GM21423 (cell line): Measurements from ENCODE around the gene CTRB1.

Experiments used
- ATAC-seq: cut with Tn5 transposase; IDR thresholded peaks from one replicate; pipeline ENCODE4 v1.9.1; 2021; ENCODE audit warnings: mild to moderate bottlenecking, moderate library complexity; ENCODE audit not compliant: unreplicated experiment

The CTRB1 gene

GRCh38 chr16:75251280-75252048 is 32.7 kb downstream of the CTRB1 start, which contains the start of gene BCAR1:
TSS of gene BCAR1 (minus strand) at chr16:75251624. CDS start at chr16:75251482, 142 bp downstream.
- ATAC-seq: peak; percentile 75

- ATAC-seq: no peak
Measured at GRCh38 chr16:75252049-75252864, 33.5 kb downstream of the CTRB1 start.

DNA sequence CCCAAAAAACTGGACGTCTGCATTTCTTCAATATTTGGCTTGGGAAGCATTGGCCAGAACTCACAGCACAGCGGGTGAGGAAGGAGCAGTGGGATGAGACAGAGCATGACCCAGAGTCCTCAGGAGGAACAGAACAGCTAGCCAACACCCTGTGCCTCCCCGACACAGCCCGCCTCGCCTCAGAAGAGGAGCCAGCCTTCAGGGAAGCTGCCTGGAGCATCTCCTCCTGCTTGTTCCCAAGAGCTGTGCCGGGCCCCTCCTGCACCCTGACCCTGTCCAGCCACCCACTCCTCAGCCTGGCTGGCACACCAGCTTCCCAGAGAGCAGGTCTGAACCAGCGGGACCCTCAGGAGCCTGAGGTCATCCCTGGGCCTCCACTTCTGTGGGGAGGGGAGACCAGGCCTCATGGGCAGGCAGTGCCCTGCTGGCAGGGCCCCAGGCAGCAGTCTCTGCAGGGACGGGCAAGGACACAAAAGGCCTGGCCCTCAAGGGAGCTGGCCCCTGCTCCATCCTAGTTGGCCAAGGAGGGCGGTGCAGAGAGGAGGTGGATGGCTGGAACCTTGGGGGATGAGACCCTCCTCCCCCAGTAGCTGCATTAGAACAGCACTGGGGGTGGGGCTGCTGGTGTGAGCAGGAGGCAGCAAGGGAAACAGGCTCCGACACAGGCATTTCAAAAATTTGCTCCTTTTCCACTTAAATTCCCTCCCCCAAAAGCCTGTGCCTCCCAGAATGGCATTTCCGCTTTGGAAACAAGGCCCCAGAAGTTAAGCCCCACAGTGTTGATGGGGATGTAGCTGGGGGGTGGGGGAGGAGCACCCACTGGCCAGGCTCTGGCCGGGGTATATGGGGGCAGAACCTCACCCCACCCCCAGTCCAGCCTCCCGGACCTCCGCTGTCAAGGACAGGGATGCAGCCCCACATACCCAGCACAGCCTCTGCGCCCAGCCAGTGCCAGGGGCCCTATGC is 34.4 kb downstream of the CTRB1 start:
- no peak for ATAC-seq

DNA sequence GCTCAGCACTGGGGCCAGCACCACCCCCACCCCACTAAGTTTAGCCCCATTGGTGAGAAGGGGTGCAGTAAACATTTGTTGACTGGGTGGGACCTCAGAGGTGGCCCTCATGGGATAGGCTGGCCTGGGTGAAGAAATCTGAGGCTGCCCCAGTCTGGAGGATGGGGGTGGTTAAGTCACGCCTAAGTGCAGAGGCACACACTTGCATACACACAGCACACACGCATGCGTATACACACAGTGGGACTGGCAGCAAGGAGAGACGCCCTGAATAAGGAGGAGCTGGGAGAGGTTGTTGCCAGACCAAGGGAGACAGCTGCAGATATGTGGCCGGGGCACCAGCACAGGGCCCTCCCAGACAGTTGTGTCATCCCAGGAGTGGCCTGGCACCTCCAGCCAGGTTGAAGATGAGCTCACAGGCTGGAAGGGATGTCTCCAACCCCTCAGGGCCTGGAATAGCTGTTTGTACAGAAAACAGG is 35.6 kb downstream of the CTRB1 start:
- ATAC-seq: no peak

DNA sequence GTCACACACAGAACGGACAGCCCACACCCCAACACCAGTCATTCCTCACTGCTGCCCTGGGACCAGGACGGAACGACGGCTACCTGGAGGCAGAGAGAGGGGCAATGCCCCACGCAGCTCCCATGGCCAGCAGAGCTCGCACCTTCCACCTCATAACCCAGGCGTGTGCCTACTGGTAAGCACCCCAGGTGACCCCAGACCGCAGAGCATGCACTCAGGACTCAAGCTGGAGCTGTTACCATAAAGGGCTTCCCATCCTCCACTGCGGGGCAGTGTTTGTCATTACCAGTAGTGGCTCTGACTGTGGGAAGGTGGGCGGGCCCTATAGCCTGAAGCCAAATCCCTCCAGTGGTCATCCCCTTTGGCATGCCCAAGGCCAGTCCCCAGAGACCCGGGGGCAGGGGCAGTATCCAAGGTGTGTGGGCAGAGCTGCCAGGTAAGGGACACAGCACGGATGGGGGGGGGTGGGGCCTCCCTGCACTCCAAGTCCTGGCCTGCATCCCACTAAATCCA is 37.3 kb downstream of the CTRB1 start:
- ATAC-seq: no peak

GRCh38 chr16:75256696-75257343 is 38.0 kb downstream of the CTRB1 start:
- ATAC-seq: no peak

DNA sequence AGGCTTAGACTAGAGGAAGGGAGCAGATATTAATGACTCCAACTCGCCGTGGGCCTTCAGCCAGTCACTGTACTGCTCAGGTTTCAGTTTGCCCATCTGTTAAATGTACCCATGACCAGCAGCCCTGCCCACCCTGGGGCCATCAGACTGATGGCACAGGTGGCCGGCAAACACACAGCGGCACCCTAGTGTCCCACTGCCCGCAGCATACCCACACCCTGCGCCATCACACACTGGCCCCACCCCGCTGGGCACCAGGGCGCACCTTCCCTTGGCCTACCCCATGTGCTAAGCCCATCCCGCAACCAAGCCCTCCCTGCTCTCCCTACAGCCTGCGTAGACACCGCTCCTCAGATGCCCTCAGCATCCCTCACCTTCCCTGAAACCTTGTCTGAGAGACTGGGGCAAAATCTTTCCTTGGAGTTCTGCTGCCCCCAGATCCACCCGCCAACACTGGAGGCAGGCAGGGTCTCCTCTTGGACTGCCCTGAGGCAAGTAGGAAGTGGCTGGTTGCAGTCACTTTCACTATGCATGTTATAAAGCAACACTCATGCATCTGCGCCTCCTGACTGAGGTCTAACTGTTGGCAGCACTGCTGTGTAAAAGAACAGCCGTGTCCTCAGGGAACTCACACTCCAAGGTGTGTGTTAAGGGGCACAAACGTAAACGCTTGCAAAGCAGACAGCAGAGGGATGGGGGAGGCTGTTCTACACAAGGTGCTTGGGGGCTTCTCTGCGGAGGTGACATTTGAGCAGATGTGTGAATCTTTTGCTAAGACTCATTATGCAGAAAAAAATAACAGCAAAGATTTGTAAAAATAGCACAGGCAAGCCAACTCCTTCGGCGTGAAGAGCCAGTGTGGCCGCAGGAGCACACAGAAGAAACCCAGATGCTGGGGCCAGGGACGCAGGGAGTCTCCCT is 39.4 kb downstream of the CTRB1 start:
- no peak for ATAC-seq

GRCh38 chr16:75258807-75259141 is 40.0 kb downstream of the CTRB1 start:
- no peak for ATAC-seq

DNA sequence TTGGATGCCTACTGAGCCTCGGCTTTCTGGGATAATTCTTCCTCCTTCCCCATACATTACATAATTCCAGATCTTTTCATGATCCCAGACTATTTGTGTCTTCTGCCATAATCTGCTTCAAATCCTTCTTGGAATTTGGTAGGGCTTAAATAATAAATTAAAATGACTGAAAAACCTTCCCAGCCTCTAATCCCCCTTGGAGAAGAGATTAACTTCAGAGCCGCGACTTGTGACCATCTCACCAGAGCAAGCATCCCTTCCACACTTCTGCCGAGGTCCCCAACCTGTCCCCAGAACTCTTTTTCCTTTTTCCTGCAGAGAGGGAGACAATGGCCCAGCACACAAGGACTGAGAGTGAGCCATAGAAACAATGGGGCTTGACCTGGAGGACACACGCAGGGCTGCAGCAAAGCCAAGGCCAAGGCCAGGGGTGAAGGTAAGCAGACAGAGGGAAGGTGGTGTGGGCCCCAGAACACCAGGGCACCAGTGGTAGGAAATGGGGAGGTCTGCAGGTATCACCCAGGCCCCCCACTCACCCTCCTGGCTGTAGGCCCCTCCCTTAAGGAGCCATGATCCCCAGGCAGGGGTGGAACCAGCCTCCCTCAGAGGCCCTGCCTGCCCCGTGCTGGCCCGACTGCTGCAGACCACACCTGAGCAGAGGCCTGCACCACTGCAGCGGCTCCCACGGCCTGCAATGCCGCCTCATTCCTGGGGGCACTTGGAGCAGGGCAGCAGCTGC is 42.2 kb downstream of the CTRB1 start:
- ATAC-seq: no peak

- ATAC-seq: no peak
Measured at GRCh38 chr16:75261590-75262078, 42.8 kb downstream of the CTRB1 start.

- ATAC-seq: no peak
Measured at GRCh38 chr16:75262104-75262799, 43.5 kb downstream of the CTRB1 start.

GRCh38 chr16:75262800-75263127 is 44.0 kb downstream of the CTRB1 start:
- ATAC-seq: no peak

GRCh38 chr16:75263291-75263962 is 44.6 kb downstream of the CTRB1 start:
- ATAC-seq: no peak

DNA sequence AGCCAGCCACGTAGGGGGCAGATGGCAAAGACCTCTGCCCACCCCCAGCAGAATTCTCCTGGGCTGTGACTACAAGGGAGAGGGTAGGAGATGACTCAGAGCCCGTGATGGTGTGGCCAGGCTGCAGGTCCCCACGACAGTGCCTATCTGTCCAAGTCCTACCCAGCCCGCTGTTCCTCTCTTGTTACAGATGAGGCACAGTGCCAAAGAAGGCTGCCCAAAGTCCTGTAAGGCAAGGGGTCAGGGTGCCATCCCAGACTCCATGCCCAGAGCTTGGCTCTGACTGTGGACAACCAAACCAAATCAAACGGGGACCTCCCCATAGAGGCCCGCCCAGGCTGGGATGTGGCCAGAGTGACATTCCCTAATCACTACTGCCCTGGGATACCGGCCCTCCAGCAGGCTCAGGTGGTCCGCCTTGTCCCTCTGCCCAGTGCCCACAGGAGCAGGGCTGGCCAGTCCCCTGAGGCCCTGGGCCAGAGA is 45.2 kb downstream of the CTRB1 start:
- no peak for ATAC-seq

- ATAC-seq: no peak
Measured at GRCh38 chr16:75264457-75264998, 45.7 kb downstream of the CTRB1 start.

- ATAC-seq: peak; percentile 26
Measured at GRCh38 chr16:75264999-75265910, 46.5 kb downstream of the CTRB1 start.
